A549 (cell line): ENCODE data around the gene FBXO21. TPM values are rescaled to one million over a fixed set of nuclear protein-coding genes. Genes with fewer than 3 reads are reported as not detected.

ENCODE experiments used
- ATAC-seq, 2 experiments: fragments of 200-7000 bp in 1 of 2; fragments of >200 bp in 1 of 2; cut with Nextera tagmentation in 1 of 2; cut with Tn5 transposase in 1 of 2; 3 replicates each; pipeline versions ENCODE4 v1.8.0 to v1.9.1; 2018 to 2020; ENCODE audit warnings: mild to moderate bottlenecking in 1 of 2, moderate library complexity in 1 of 2
- CTCF ChIA-PET: fragments of 300-600 bp; sonication (Branson Sonifier 250); formaldehyde crosslinking; extraction: SDS; loops from one replicate; lab custom pipeline; 2021; ENCODE audit warnings: antibody characterized with exemption, inconsistent platforms; lab: Yijun Ruan, JAX
- POLR2A ChIA-PET: fragments of 350-600 bp; formaldehyde crosslinking; extraction: SDS; loops from one replicate; lab custom pipeline; 2021; ENCODE audit warnings: antibody characterized with exemption, inconsistent platforms; lab: Yijun Ruan, JAX
- DNase-seq, 2 experiments: peaks; one replicate each; pipeline versions ENCODE4 v3.0.0 to v3.0.0-alpha.2; 2011 to 2016; ENCODE audit warnings: low read depth in 1 of 2, low spot score in 1 of 2
- FAIRE-seq: peaks from 2 replicates; lab custom pipeline; 2011; peaks lifted over from hg19 to GRCh38; lab: Jason Lieb, UNC
- H3K27ac ChIP-seq, 2 experiments: fragments of >200 bp; sonication (Bioruptor Twin); formaldehyde crosslinking; 3 replicates each; pipeline ENCODE4 v1.5.1; 2016 to 2017
- H3K4me1 ChIP-seq: fragments of >200 bp; sonication (Bioruptor Twin); formaldehyde crosslinking; 3 replicates; pipeline ENCODE4 v1.6.1; 2016
- H3K4me2 ChIP-seq: fragments of >200 bp; sonication (Bioruptor Twin); formaldehyde crosslinking; 3 replicates; pipeline ENCODE4 v1.6.1; 2016
- H3K4me3 ChIP-seq: fragments of >200 bp; sonication (Bioruptor Twin); formaldehyde crosslinking; 3 replicates; pipeline ENCODE4 v1.5.1; 2016
- H3K9me3 ChIP-seq: fragments of >200 bp; sonication (Bioruptor Twin); formaldehyde crosslinking; 3 replicates; pipeline ENCODE4 v1.6.1; 2016
- BCL3 ChIP-seq: fragments of >200 bp; sonication (Bioruptor Twin); formaldehyde crosslinking; IDR thresholded peaks from 3 replicates; pipeline ENCODE4 v1.6.1; 2016
- CBX2 ChIP-seq: fragments of 200-600 bp; sonication (generic); IDR thresholded peaks from 2 replicates; pipeline ENCODE4 v1.6.1; 2016; ENCODE audit warnings: low read depth, mild to moderate bottlenecking, borderline replicate concordance
- CTCF ChIP-seq: fragments of >200 bp; sonication (Bioruptor Twin); formaldehyde crosslinking; IDR thresholded peaks from 3 replicates; pipeline ENCODE4 v1.5.1; 2016
- EHF ChIP-seq: fragments of 250-450 bp; sonication (Bioruptor Pico); IDR thresholded peaks from 2 replicates; pipeline ENCODE4 v1.5.0; 2020; ENCODE audit warnings: mild to moderate bottlenecking
- EP300 ChIP-seq, 2 experiments: fragments of >200 bp; sonication (Bioruptor Twin); formaldehyde crosslinking; IDR thresholded peaks; 2 replicates in 1 of 2; 3 replicates in 1 of 2; pipeline ENCODE4 v1.6.1; 2016 to 2017
- ESRRA ChIP-seq: fragments of 150-350 bp; IDR thresholded peaks from 2 replicates; pipeline ENCODE4 v1.6.1; 2014; ENCODE audit warnings: mild to moderate bottlenecking, low read length, borderline replicate concordance
- HEYL ChIP-seq: fragments of 250-450 bp; sonication (Bioruptor Pico); IDR thresholded peaks from 2 replicates; pipeline ENCODE4 v1.8.0; 2021; ENCODE audit warnings: mild to moderate bottlenecking, moderate library complexity
- HOXB13 ChIP-seq: fragments of 250-450 bp; sonication (Bioruptor Pico); IDR thresholded peaks from 2 replicates; pipeline ENCODE4 v1.5.0; 2020; ENCODE audit warnings: low read depth, mild to moderate bottlenecking, moderate library complexity
- HOXB5 ChIP-seq: fragments of 250-450 bp; sonication (Bioruptor Pico); IDR thresholded peaks from 2 replicates; pipeline ENCODE4 v1.5.0; 2020; ENCODE audit warnings: mild to moderate bottlenecking, moderate library complexity
- KDM5A ChIP-seq: fragments of 200-600 bp; sonication (generic); IDR thresholded peaks from 2 replicates; pipeline ENCODE4 v1.6.1; 2016; ENCODE audit warnings: antibody characterized with exemption, mild to moderate bottlenecking
- MAX ChIP-seq: IDR thresholded peaks from 2 replicates; pipeline ENCODE4 v1.6.1; 2012
- PBX3 ChIP-seq: IDR thresholded peaks from 2 replicates; pipeline ENCODE4 v1.6.1; 2012
- POLR2A ChIP-seq: IDR thresholded peaks from 2 replicates; pipeline ENCODE4 v1.6.1; 2012; ENCODE audit warnings: mild to moderate bottlenecking, low read length
- POLR2AphosphoS2 ChIP-seq: conservative IDR thresholded peaks from 2 replicates; pipeline ENCODE4 v1.6.1; 2012; ENCODE audit warnings: low read length, improper control_type of control experiment, inconsistent platforms
- RAD21 ChIP-seq, 2 experiments: fragments of >200 bp in 1 of 2; sonication (Bioruptor Twin) in 1 of 2; formaldehyde crosslinking in 1 of 2; IDR thresholded peaks in 1 of 2; conservative IDR thresholded peaks in 1 of 2; 2 replicates in 1 of 2; 3 replicates in 1 of 2; pipeline ENCODE4 v1.6.1; 2012 to 2018; ENCODE audit warnings: inconsistent platforms in 1 of 2
- RARB ChIP-seq: fragments of 250-450 bp; sonication (Bioruptor Pico); IDR thresholded peaks from 2 replicates; pipeline ENCODE4 v1.8.0; 2021; ENCODE audit warnings: mild to moderate bottlenecking, moderate library complexity
- RCOR1 ChIP-seq: fragments of 150-350 bp; IDR thresholded peaks from 2 replicates; pipeline ENCODE4 v1.6.1; 2014; ENCODE audit warnings: antibody characterized with exemption, low read length, low read depth
- RFX5 ChIP-seq: fragments of 450-650 bp; IDR thresholded peaks from 2 replicates; pipeline ENCODE4 v1.7.1; 2014; ENCODE audit warnings: antibody characterized with exemption, mild to moderate bottlenecking, moderate library complexity
- USF2 ChIP-seq: fragments of 450-650 bp; IDR thresholded peaks from 2 replicates; pipeline ENCODE4 v1.6.1; 2014; ENCODE audit warnings: antibody characterized with exemption
- ZC3H11A ChIP-seq: fragments of 450-650 bp; IDR thresholded peaks from 2 replicates; pipeline ENCODE4 v1.6.1; 2014; ENCODE audit warnings: antibody characterized with exemption, mild to moderate bottlenecking
- ZFP36 ChIP-seq: fragments of 450-650 bp; IDR thresholded peaks from 2 replicates; pipeline ENCODE4 v1.6.1; 2014; ENCODE audit warnings: borderline replicate concordance; ENCODE audit not compliant: partially characterized antibody
- ZNF302 ChIP-seq: fragments of 250-450 bp; sonication (Bioruptor Pico); IDR thresholded peaks from 2 replicates; pipeline ENCODE4 v1.9.0; 2021; ENCODE audit warnings: inconsistent platforms, mild to moderate bottlenecking, moderate library complexity
- whole genome bisulfite sequencing: methylation state at CpG from one replicate; pipeline ENCODE4 v1.1.6; 2017; ENCODE audit errors: missing lambda C conversion rate; 5-methylcytosine and 5-hydroxymethylcytosine counted together
- polyA plus RNA-seq, 4 experiments: library from polyadenylated mRNA; depleted of rRNA in 3 of 4; stranded (reverse); fragments of >200 nt; fragmentation: RNase III in 1 of 4; extraction: RNeasy Plus Mini Kit Qiagen cat#74134 plus additional on column Dnase treatment in 1 of 4; gene quantifications; 2 replicates in 3 of 4; 3 replicates in 1 of 4; pipeline ENCODE4 v1.2.3, GENCODE V29; 2011 to 2017
- TF ChIP-seq, protein P1 (sequence below): fragments of 150-350 bp; IDR thresholded peaks from 2 replicates; pipeline ENCODE4 v1.6.1; 2014; ENCODE audit warnings: low read depth, mild to moderate bottlenecking, low read length

The FBXO21 gene
- polyA plus RNA-seq, 2 of the 4 experiments (the other 2 are of a cell fraction): 33.2 to 62.4 TPM

DNA sequence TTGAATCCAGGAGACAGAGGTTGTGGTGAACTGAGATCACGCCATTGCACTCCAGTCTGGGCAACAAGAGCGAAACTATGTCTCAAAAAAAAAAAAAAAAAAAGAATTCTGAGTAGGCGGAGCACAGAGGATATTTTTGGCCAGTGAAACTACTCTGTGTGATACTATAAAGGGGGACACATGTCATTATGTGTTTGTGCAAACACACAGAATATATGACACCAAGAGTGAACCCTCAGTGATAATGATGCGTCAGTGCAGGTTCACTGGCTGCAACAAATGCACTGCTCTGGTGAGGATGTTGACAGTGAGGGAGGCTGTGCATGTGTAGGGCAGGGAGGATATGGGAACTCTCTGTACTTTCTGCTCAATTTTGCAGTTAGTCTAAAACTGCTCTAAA is 24.2 kb downstream of the FBXO21 start:
- DNase-seq (no peak), FAIRE-seq (no peak), ATAC-seq (no peak)
- WGBS: 96% methylated on average over 4 of the region's 4 CpGs
- no peaks in the 10 kb centered on the region for H3K9me3 ChIP-seq
- POLR2A ChIA-PET: no interaction called here
- H3K27ac ChIP-seq: no peak overlapping the region
- H3K4me1 ChIP-seq: no peaks in the 10 kb centered on the region
- no peak for TF ChIP-seq MAX
- CTCF ChIA-PET: no interaction called here
- H3K4me2 ChIP-seq: no peak overlapping the region
- no peak overlapping the region for H3K4me3 ChIP-seq

- TF ChIP-seq RAD21 (conservative IDR thresholded peaks at IDR 0.05 in 1 of 2, IDR thresholded peaks at IDR 0.05 in 1 of 2) (no peak), ZFP36 (no peak), POLR2AphosphoS2 (no peak), MAX (no peak), CBX2 (no peak), ZC3H11A (no peak), KDM5A (no peak), EP300 (IDR thresholded peaks at IDR 0.05) (no peak), CTCF (no peak), RFX5 (no peak), ZNF302 (CRISPR knock-in tag) (no peak), ESRRA (no peak), POLR2A (no peak), RARB (CRISPR knock-in tag) (no peak), HOXB5 (CRISPR knock-in tag) (no peak), BCL3 (no peak)
- TF ChIP-seq, protein P1, sequence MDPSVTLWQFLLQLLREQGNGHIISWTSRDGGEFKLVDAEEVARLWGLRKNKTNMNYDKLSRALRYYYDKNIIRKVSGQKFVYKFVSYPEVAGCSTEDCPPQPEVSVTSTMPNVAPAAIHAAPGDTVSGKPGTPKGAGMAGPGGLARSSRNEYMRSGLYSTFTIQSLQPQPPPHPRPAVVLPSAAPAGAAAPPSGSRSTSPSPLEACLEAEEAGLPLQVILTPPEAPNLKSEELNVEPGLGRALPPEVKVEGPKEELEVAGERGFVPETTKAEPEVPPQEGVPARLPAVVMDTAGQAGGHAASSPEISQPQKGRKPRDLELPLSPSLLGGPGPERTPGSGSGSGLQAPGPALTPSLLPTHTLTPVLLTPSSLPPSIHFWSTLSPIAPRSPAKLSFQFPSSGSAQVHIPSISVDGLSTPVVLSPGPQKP: no peak
- no peaks in the 10 kb centered on the region for H3K9me3 ChIP-seq
- WGBS: 73% methylated on average over 5 of the region's 5 CpGs
- no peak overlapping the region for H3K27ac ChIP-seq
- no peak for ATAC-seq
- ChIA-PET CTCF (interaction anchor here (1.0 to 1.1 kb wide), 4 partner anchors 9 to 137 kb away, joined by 3 to 4 read pairs (median 4); no protein-coding TSS in a partner anchor), POLR2A (no interaction called here)
- no peak overlapping the region for H3K4me3 ChIP-seq
- DNase-seq: no peak
- no peak overlapping the region for H3K4me2 ChIP-seq
- no peak for FAIRE-seq
- no peaks in the 10 kb centered on the region for H3K4me1 ChIP-seq
Observed at GRCh38 chr12:117165342-117165741, 24.9 kb downstream of the FBXO21 start.

GRCh38 chr12:117162633-117163032 is 27.6 kb downstream of the FBXO21 start:
- no peak for DNase-seq

More at GRCh38 chr12:117162633-117163032, 27.6 kb downstream of the FBXO21 start:
- 76% methylated on average over 7 of the region's 7 CpGs for WGBS
- peaks cover 22% of the 10 kb centered on the region for H3K4me1 ChIP-seq
- no peak overlapping the region for H3K27ac ChIP-seq
- POLR2A ChIA-PET: no interaction called here
- FAIRE-seq (no peak), ATAC-seq (no peak)
- CTCF ChIA-PET: interaction anchor here (0.9 kb wide), 1 partner anchor 11 kb away, joined by 5 read pairs; no protein-coding TSS in a partner anchor
- no peak overlapping the region for H3K4me2 ChIP-seq
- H3K9me3 ChIP-seq: no peaks in the 10 kb centered on the region
- TF ChIP-seq ZC3H11A (no peak), EHF (no peak), USF2 (no peak), PBX3 (no peak), HOXB13 (CRISPR knock-in tag) (no peak), HEYL (CRISPR knock-in tag) (no peak), RCOR1 (no peak)
- TF ChIP-seq, protein P1: no peak
- no peak overlapping the region for H3K4me3 ChIP-seq
